ENCODE results near the gene GPR153.

GRCh38 chr1:6241887-6242740 lies 18.8 kb downstream of the GPR153 start:
- no peak for TF ChIP-seq CTCF (IDR thresholded peaks at IDR 0.05)
- no peak for TF ChIP-seq POLR2A (IDR thresholded peaks at IDR 0.05)

Data from Peyer's patch (tissue), 4 donors.